SK-N-SH treated with all-trans-retinoic acid at 6 μM for 48 hours (cell line): Measurements from ENCODE around the gene PAOX.

Source experiments
- ESRRG ChIP-seq: fragments of 250-450 bp; sonication (Bioruptor Pico); IDR thresholded peaks from 2 replicates; pipeline ENCODE4 v1.6.1; 2021; ENCODE audit warnings: mild to moderate bottlenecking
- TCF4 ChIP-seq: fragments of 250-450 bp; sonication (Bioruptor Pico); IDR thresholded peaks from 2 replicates; pipeline ENCODE4 v1.8.0; 2021; ENCODE audit warnings: mild to moderate bottlenecking, moderate library complexity, borderline replicate concordance
- TF ChIP-seq, protein P1 (sequence below): fragments of 250-450 bp; sonication (Bioruptor Pico); IDR thresholded peaks from 2 replicates; pipeline ENCODE4 v1.8.0; 2020; ENCODE audit warnings: mild to moderate bottlenecking, moderate library complexity, borderline replicate concordance

DNA sequence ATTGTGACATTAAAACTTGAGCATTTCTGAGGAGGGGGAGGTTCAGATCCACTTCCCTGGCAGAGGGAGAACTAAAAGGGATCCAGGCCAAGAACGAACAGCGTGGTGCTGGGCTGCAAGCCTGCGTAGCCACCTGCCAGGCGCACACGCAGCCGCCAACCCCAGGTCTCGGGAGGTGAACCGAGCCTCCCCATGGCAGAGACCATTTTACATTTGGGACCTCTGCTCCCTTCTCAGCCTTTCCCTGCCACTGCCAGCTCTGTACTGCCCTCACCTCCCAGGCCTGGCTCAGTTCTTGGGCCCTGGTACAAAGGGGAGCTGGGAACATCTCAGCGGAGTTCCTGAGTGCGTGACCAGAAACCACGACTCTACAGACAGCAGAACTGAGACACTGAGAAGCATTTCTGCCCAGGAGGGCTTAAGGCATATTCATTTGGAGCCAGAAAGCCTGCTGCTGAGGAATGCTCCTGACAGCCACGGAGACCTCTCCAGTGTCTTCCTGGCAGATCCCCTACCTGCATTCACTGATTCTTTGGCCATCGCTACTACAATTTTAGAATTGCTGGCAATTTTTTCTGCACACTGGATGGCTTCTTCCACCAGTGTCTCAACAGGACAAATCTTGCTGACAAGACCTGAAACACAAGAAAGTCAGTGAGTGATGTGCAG, 13.5 kb upstream of the PAOX start:
- TF ChIP-seq, protein P1, sequence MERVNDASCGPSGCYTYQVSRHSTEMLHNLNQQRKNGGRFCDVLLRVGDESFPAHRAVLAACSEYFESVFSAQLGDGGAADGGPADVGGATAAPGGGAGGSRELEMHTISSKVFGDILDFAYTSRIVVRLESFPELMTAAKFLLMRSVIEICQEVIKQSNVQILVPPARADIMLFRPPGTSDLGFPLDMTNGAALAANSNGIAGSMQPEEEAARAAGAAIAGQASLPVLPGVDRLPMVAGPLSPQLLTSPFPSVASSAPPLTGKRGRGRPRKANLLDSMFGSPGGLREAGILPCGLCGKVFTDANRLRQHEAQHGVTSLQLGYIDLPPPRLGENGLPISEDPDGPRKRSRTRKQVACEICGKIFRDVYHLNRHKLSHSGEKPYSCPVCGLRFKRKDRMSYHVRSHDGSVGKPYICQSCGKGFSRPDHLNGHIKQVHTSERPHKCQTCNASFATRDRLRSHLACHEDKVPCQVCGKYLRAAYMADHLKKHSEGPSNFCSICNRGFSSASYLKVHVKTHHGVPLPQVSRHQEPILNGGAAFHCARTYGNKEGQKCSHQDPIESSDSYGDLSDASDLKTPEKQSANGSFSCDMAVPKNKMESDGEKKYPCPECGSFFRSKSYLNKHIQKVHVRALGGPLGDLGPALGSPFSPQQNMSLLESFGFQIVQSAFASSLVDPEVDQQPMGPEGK: no peak
- no peak for TF ChIP-seq ESRRG (CRISPR knock-in tag)
- no peak for TF ChIP-seq TCF4 (CRISPR knock-in tag)
